ENCODE measurements around the gene HS3ST4. TPM values are rescaled to one million over a fixed set of nuclear protein-coding genes. Genes with fewer than 3 reads are reported as not detected.

HS3ST4 gene
- total RNA-seq, 1 donor from 2014 or later = 0.18 TPM

DNA sequence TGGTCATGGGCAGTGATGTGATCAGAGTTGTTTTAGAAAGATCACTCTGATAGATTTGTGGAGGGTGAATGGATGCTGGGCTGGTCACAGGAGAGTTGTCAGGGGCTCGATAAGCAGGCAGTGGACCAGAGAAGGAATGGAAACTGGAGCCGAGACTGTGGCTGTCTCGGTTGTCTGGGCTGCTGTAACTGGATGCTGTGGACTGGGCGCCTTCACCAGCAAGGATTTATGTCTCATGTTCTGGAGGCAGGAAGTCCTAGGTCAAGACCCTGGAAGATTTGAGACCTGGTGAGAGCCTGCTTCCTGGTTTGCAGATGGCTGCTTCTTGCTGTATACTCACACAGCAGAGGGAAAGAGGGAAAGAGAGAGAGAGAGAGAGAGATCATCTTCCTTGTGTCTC lies 203.6 kb downstream of the HS3ST4 start:
- H3K9me3 ChIP-seq = no peaks in the 10 kb centered on the region
- TF ChIP-seq CTCF (IDR thresholded peaks at IDR 0.05) = no peak
- DNase-seq (no peak), ATAC-seq (no peak)
- H3K27ac ChIP-seq = no peak overlapping the region
- no peaks in the 10 kb centered on the region for H3K27me3 ChIP-seq (ENCODE audit: low read depth)
- intact Hi-C loops (cut with DNase I) = no loop called here
- H3K4me1 ChIP-seq = no peaks in the 10 kb centered on the region
- no peaks in the 10 kb centered on the region for H3K36me3 ChIP-seq
- H3K4me3 ChIP-seq = no peak overlapping the region

DNA sequence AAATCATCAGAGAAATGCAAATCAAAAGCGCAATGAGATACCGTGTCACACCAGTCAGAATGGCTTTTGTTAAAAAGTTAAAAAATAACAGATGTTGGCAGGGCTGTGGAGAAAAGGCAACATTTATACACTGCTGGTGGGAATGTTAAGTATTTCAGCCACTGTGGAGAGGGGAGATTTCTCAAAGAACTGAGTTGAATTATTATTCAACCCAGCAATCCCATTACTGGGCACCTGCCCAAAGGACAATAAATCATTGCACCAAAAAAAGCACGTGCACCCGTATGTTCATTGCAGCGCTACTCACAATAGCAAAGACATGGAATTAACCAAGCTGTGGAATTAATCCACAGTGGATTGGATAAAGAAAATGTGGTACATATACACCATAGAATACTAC lies 204.7 kb downstream of the HS3ST4 start:
- no peak for DNase-seq
- intact Hi-C loops (cut with DNase I) = no loop called here
- Histone ChIP-seq H3K36me3 (no peaks in the 10 kb centered on the region), H3K27ac (no peak overlapping the region), H3K4me1 (no peaks in the 10 kb centered on the region), H3K9me3 (no peaks in the 10 kb centered on the region), H3K4me3 (no peak overlapping the region), H3K27me3 (ENCODE audit: low read depth) (no peaks in the 10 kb centered on the region)
- TF ChIP-seq CTCF (IDR thresholded peaks at IDR 0.05) = no peak
- no peak for ATAC-seq

GRCh38 chr16:25897702-25898101 lies 205.9 kb downstream of the HS3ST4 start:
- no peak for TF ChIP-seq CTCF (IDR thresholded peaks at IDR 0.05)
- intact Hi-C loops (cut with DNase I) = no loop called here
- Histone ChIP-seq H3K27ac (no peak overlapping the region), H3K9me3 (no peaks in the 10 kb centered on the region), H3K27me3 (ENCODE audit: low read depth) (no peaks in the 10 kb centered on the region), H3K4me3 (no peak overlapping the region), H3K36me3 (no peaks in the 10 kb centered on the region), H3K4me1 (no peaks in the 10 kb centered on the region)
- DNase-seq (no peak), ATAC-seq (no peak)

DNA sequence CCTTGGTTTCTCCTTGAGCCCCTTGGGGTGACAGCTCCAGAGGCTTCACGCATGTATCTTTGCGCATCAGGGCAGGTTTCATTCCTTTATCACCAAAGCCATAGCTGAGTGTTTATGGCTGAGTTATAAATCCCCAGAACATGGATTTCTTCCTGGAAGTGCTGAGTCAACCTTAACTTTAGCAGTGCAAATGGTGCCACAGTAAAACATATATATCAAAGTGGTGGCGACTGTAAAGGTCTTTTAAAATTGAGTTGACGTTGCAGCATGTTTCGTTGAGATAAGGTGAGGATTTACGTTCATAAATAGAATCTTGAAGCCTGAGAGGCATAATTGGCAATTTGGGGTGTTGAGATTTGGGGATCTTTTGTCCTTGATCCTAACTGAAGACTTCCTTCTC lies 214.1 kb downstream of the HS3ST4 start:
- Histone ChIP-seq H3K27me3 (ENCODE audit: low read depth) (no peaks in the 10 kb centered on the region), H3K27ac (no peak overlapping the region), H3K36me3 (no peaks in the 10 kb centered on the region), H3K4me1 (no peaks in the 10 kb centered on the region), H3K4me3 (no peak overlapping the region), H3K9me3 (no peaks in the 10 kb centered on the region)
- DNase-seq (no peak), ATAC-seq (no peak)
- intact Hi-C loops (cut with DNase I) = no loop called here
- TF ChIP-seq CTCF (IDR thresholded peaks at IDR 0.05) = no peak

- no peaks in the 10 kb centered on the region for H3K4me1 ChIP-seq
- H3K9me3 ChIP-seq = no peaks in the 10 kb centered on the region
- ATAC-seq (no peak), DNase-seq (no peak)
- H3K36me3 ChIP-seq = no peaks in the 10 kb centered on the region
- H3K4me3 ChIP-seq = no peak overlapping the region
- no peaks in the 10 kb centered on the region for H3K27me3 ChIP-seq (ENCODE audit: low read depth)
- no peak overlapping the region for H3K27ac ChIP-seq
- no peak for TF ChIP-seq CTCF (IDR thresholded peaks at IDR 0.05)
- intact Hi-C loops (cut with DNase I) = no loop called here
Measured at GRCh38 chr16:25910971-25911370, 219.2 kb downstream of the HS3ST4 start.

DNA sequence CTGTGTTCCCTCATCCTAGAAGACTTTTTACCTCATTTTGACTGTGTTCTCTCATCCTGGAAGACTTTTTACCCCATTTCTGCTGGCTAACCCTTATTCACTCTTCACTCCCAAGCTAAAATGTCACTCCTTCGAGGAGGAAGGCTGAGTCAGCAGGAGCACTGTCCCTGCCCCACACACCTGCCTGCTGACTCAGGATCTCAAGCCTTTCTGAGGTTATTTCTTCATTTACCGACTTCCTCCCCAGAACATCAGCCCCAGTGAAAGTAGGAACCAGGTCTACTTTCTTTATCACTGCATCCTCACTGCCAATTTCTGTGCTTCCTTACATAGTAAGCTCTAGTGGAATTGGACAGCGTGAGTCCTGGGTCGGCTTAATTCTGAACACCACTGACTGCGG lies 220.6 kb downstream of the HS3ST4 start:
- ATAC-seq = no peak
- TF ChIP-seq CTCF (IDR thresholded peaks at IDR 0.05) = no peak
- no peaks in the 10 kb centered on the region for H3K27me3 ChIP-seq (ENCODE audit: low read depth)
- H3K9me3 ChIP-seq = no peaks in the 10 kb centered on the region
- intact Hi-C loops (cut with DNase I) = no loop called here
- no peak overlapping the region for H3K4me3 ChIP-seq
- H3K4me1 ChIP-seq = no peaks in the 10 kb centered on the region
- DNase-seq = no peak
- H3K27ac ChIP-seq = no peak overlapping the region
- no peaks in the 10 kb centered on the region for H3K36me3 ChIP-seq

Data from lower lobe of right lung (tissue), 2 donors.